HL-60 (cell line): ENCODE measurements around the gene DNAJC24.

Source experiments
- POLR2AphosphoS5 ChIP-seq: IDR thresholded peaks from 2 replicates; pipeline ENCODE4 v1.6.1; 2012; ENCODE audit warnings: low read depth
- REST ChIP-seq: IDR thresholded peaks from 2 replicates; pipeline ENCODE4 v1.6.1; 2012; ENCODE audit warnings: low read depth; ENCODE audit not compliant: insufficient replicate concordance
- TF ChIP-seq, protein P1 (sequence below): IDR thresholded peaks from one replicate; pipeline ENCODE4 v1.5.1; 2011; ENCODE audit warnings: low read length, control low read depth, inconsistent platforms; ENCODE audit not compliant: insufficient read depth

GRCh38 chr11:31442086-31442485, 72.4 kb downstream of the DNAJC24 start:
- TF ChIP-seq REST (no peak), POLR2AphosphoS5 (no peak)
- TF ChIP-seq, protein P1, sequence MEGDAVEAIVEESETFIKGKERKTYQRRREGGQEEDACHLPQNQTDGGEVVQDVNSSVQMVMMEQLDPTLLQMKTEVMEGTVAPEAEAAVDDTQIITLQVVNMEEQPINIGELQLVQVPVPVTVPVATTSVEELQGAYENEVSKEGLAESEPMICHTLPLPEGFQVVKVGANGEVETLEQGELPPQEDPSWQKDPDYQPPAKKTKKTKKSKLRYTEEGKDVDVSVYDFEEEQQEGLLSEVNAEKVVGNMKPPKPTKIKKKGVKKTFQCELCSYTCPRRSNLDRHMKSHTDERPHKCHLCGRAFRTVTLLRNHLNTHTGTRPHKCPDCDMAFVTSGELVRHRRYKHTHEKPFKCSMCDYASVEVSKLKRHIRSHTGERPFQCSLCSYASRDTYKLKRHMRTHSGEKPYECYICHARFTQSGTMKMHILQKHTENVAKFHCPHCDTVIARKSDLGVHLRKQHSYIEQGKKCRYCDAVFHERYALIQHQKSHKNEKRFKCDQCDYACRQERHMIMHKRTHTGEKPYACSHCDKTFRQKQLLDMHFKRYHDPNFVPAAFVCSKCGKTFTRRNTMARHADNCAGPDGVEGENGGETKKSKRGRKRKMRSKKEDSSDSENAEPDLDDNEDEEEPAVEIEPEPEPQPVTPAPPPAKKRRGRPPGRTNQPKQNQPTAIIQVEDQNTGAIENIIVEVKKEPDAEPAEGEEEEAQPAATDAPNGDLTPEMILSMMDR = no peak
